OCI-LY3 (cell line): ENCODE data around the gene GARIN3.

ENCODE experiments used
- H2AFZ ChIP-seq: fragments of 200-600, 300-600 bp; shearing (Covaris generic); 2 replicates; pipeline ENCODE4 v1.6.0; 2014; ENCODE audit warnings: antibody characterized with exemption, low read depth, low read length
- H3K27ac ChIP-seq: fragments of 200-600, 300-600 bp; sonication (generic); 2 replicates; pipeline ENCODE4 v1.5.1; 2014; ENCODE audit warnings: mild to moderate bottlenecking, low read length, moderate library complexity, mixed read lengths
- H3K27me3 ChIP-seq: fragments of 200-600, 300-600 bp; sonication (generic); 2 replicates; pipeline ENCODE4 v1.6.1; 2014; ENCODE audit warnings: low read depth, low read length, mixed read lengths
- H3K36me3 ChIP-seq: fragments of 200-600, 300-600 bp; sonication (generic); replicated peaks from 2 replicates; pipeline ENCODE3; 2014; ENCODE audit warnings: low read depth, low read length, mixed read lengths
- H3K4me1 ChIP-seq: fragments of 300-600, 200-600 bp; sonication (generic); 2 replicates; pipeline ENCODE4 v1.6.1; 2014; ENCODE audit warnings: low read length, mixed read lengths
- H3K4me2 ChIP-seq: fragments of 200-600, 300-600 bp; sonication (generic); 2 replicates; pipeline ENCODE4 v1.6.1; 2014; ENCODE audit warnings: low read length, mixed read lengths
- H3K4me3 ChIP-seq: fragments of 300-600, 200-600 bp; sonication (generic); 2 replicates; pipeline ENCODE4 v1.5.1; 2014; ENCODE audit warnings: antibody characterized with exemption, mild to moderate bottlenecking, low read length, moderate library complexity
- H3K79me2 ChIP-seq: fragments of 300-600, 200-600 bp; shearing (Covaris generic); 2 replicates; pipeline ENCODE4 v1.6.1; 2014; ENCODE audit warnings: mild to moderate bottlenecking, low read length, mixed read lengths
- H3K9ac ChIP-seq: fragments of 300-600, 200-600 bp; shearing (Covaris generic); 2 replicates; pipeline ENCODE4 v1.6.0; 2014; ENCODE audit warnings: mild to moderate bottlenecking, low read length, moderate library complexity
- H3K9me3 ChIP-seq: fragments of 200-600, 300-600 bp; shearing (Covaris generic); 2 replicates; pipeline ENCODE4 v1.6.1; 2014; ENCODE audit warnings: low read length, mixed read lengths; ENCODE audit not compliant: insufficient read depth
- H4K20me1 ChIP-seq: fragments of 200-600, 300-600 bp; sonication (generic); 2 replicates; pipeline ENCODE4 v1.6.1; 2016; ENCODE audit warnings: low read length, mixed read lengths; ENCODE audit not compliant: insufficient read depth
- CTCF ChIP-seq: fragments of 200-600, 300-600 bp; sonication (generic); IDR thresholded peaks from 2 replicates; pipeline ENCODE4 v1.5.1; 2014; ENCODE audit warnings: antibody characterized with exemption, low read length, low read depth
- EZH2phosphoT487 ChIP-seq: fragments of 200-600 bp; shearing (Covaris generic); IDR thresholded peaks from 2 replicates; pipeline ENCODE4 v1.6.1; 2018; ENCODE audit warnings: antibody characterized with exemption, mixed run types, low read depth

Gene GARIN3

GRCh38 chr5:157162919-157163510 is 3.0 kb downstream of the GARIN3 start:
- Histone ChIP-seq H3K79me2 (no peaks in the 10 kb centered on the region), H3K9ac (no peak overlapping the region), H3K27me3 (peaks cover 10% of the 10 kb centered on the region; the same call in 1 of the 2 replicates), H3K27ac (no peak overlapping the region), H3K4me3 (no peak overlapping the region), H3K4me2 (no peak overlapping the region), H3K36me3 (no peaks in the 10 kb centered on the region), H4K20me1 (no peaks in the 10 kb centered on the region), H3K9me3 (no peaks in the 10 kb centered on the region), H3K4me1 (no peaks in the 10 kb centered on the region), H2AFZ (no peak overlapping the region)
- no peak for TF ChIP-seq EZH2phosphoT487
- TF ChIP-seq CTCF: no peak

- Histone ChIP-seq H3K36me3 (no peaks in the 10 kb centered on the region), H4K20me1 (no peaks in the 10 kb centered on the region), H3K27ac (no peak overlapping the region), H3K79me2 (no peaks in the 10 kb centered on the region), H3K4me2 (no peak overlapping the region), H3K9ac (no peak overlapping the region), H3K4me3 (no peak overlapping the region), H3K27me3 (peaks cover 5% of the 10 kb centered on the region; the same call in 1 of the 2 replicates), H3K4me1 (no peaks in the 10 kb centered on the region), H3K9me3 (no peaks in the 10 kb centered on the region), H2AFZ (no peak overlapping the region)
- TF ChIP-seq EZH2phosphoT487: no peak
- no peak for TF ChIP-seq CTCF
Measured at GRCh38 chr5:157161996-157162395, 4.1 kb downstream of the GARIN3 start.

- Histone ChIP-seq H2AFZ (no peak overlapping the region), H3K27ac (no peak overlapping the region), H3K4me1 (no peaks in the 10 kb centered on the region), H3K79me2 (no peaks in the 10 kb centered on the region), H3K4me2 (no peak overlapping the region), H3K9ac (no peak overlapping the region), H4K20me1 (no peaks in the 10 kb centered on the region), H3K27me3 (peaks cover 5% of the 10 kb centered on the region; the same call in 1 of the 2 replicates), H3K4me3 (no peak overlapping the region), H3K36me3 (no peaks in the 10 kb centered on the region), H3K9me3 (no peaks in the 10 kb centered on the region)
- TF ChIP-seq CTCF: no peak
- no peak for TF ChIP-seq EZH2phosphoT487
Measured at GRCh38 chr5:157160001-157160400, 6.1 kb downstream of the GARIN3 start.

- no peaks in the 10 kb centered on the region for H3K36me3 ChIP-seq
- H3K9ac ChIP-seq: no peak overlapping the region
- H3K27me3 ChIP-seq: peaks cover 5% of the 10 kb centered on the region; the same call in 1 of the 2 replicates
- no peaks in the 10 kb centered on the region for H3K4me1 ChIP-seq
- H3K9me3 ChIP-seq: no peaks in the 10 kb centered on the region
- H3K4me2 ChIP-seq: no peak overlapping the region
- H2AFZ ChIP-seq: no peak overlapping the region
- H4K20me1 ChIP-seq: no peaks in the 10 kb centered on the region
- TF ChIP-seq EZH2phosphoT487 (no peak), CTCF (no peak)
- H3K79me2 ChIP-seq: no peaks in the 10 kb centered on the region
- H3K27ac ChIP-seq: no peak overlapping the region
- no peak overlapping the region for H3K4me3 ChIP-seq
Measured at GRCh38 chr5:157159209-157159751, 6.8 kb downstream of the GARIN3 start.
